HFFc6 (cell line): ENCODE measurements around the gene SETD6. TPM values are rescaled to one million over a fixed set of nuclear protein-coding genes. Genes with fewer than 3 reads are reported as not detected.

Source experiments
- DNase-seq: peaks from one replicate; pipeline ENCODE4 v3.0.0-alpha.2; 2018
- H3K27ac Mint-ChIP-seq: 2 replicates; pipeline ENCODE4 v1.8.0; 2020; ENCODE audit warnings: mild to moderate bottlenecking, mixed read lengths
- H3K27me3 Mint-ChIP-seq: 2 replicates; pipeline ENCODE4 v1.8.0; 2021; ENCODE audit warnings: mild to moderate bottlenecking, moderate library complexity, mixed read lengths; ENCODE audit not compliant: insufficient read depth
- H3K36me3 Mint-ChIP-seq: 2 replicates; pipeline ENCODE4 v1.8.0; 2021; ENCODE audit warnings: low read depth, mixed read lengths
- H3K4me1 Mint-ChIP-seq: 2 replicates; pipeline ENCODE4 v1.8.0; 2020; ENCODE audit warnings: low read depth, mixed read lengths
- H3K4me3 Mint-ChIP-seq: 2 replicates; pipeline ENCODE4 v1.8.0; 2020; ENCODE audit warnings: mild to moderate bottlenecking, moderate library complexity, mixed read lengths
- H3K9me3 Mint-ChIP-seq: 2 replicates; pipeline ENCODE4 v1.8.0; 2020; ENCODE audit warnings: mild to moderate bottlenecking, mixed read lengths
- CTCF ChIP-seq: fragments of 200-600 bp; sonication (generic); IDR thresholded peaks from 2 replicates; pipeline ENCODE4 v1.5.0; 2021; ENCODE audit warnings: antibody characterized with exemption, mild to moderate bottlenecking
- long read RNA-seq: library from polyadenylated mRNA; unstranded; transcript quantifications from one replicate; pipeline ENCODE4 v2.0.0, GENCODE V29; 2019
- total RNA-seq, 6 experiments: library from RNA; stranded (reverse); fragmentation: NEBNext Ultra II Directional; extraction: Animal tissue kit (Norgen Biotek cat#: 25700); gene quantifications; 2 replicates in 1 of 6; 3 replicates in 5 of 6; pipeline ENCODE4 v1.2.3, GENCODE V29; 2021

SETD6 gene
- 1 to 10 TPM; 1.8 to 3.5 (median 2.9) TPM for total RNA-seq
- long read RNA-seq, partial matches to known transcripts = 0 of 2 reads
- long read RNA-seq, other reads (novel, unspliced or antisense) = 2 of 2 reads

- peaks cover 6% of the 10 kb centered on the region; the same call in 1 of the 2 replicates for H3K27me3 Mint-ChIP-seq
- no peaks in the 10 kb centered on the region for H3K9me3 Mint-ChIP-seq
- no peak for TF ChIP-seq CTCF
- peaks cover 33% of the 10 kb centered on the region for H3K4me1 Mint-ChIP-seq
- peak within 1 kb of the TSS; percentile 52 for H3K27ac Mint-ChIP-seq
- peak; percentile 17 for DNase-seq
- H3K36me3 Mint-ChIP-seq = peaks cover 21% of the 10 kb centered on the region
- peak within 1 kb of the TSS; percentile 78 for H3K4me3 Mint-ChIP-seq
These were observed at the start of gene SETD6 for GRCh38 chr16:58515125-58515870. SETD6 (plus strand) TSS chr16:58515517; CDS start chr16:58515538, 21 bp downstream.

GRCh38 chr16:58465817-58466216 lies 49.5 kb upstream of the SETD6 start:
- H3K9me3 Mint-ChIP-seq = no peaks in the 10 kb centered on the region
- no peak overlapping the region for H3K4me3 Mint-ChIP-seq
- DNase-seq = no peak
- H3K4me1 Mint-ChIP-seq = no peaks in the 10 kb centered on the region; the same call in 1 of the 2 replicates
- H3K36me3 Mint-ChIP-seq = no peaks in the 10 kb centered on the region
- no peak for TF ChIP-seq CTCF
- no peak overlapping the region for H3K27ac Mint-ChIP-seq
- peaks cover 60% of the 10 kb centered on the region for H3K27me3 Mint-ChIP-seq

GRCh38 chr16:58466396-58466795 lies 48.9 kb upstream of the SETD6 start:
- H3K4me3 Mint-ChIP-seq = no peak overlapping the region
- no peak for TF ChIP-seq CTCF
- H3K36me3 Mint-ChIP-seq = no peaks in the 10 kb centered on the region
- peaks cover 63% of the 10 kb centered on the region for H3K27me3 Mint-ChIP-seq
- no peak for DNase-seq
- no peak overlapping the region for H3K27ac Mint-ChIP-seq
- H3K9me3 Mint-ChIP-seq = no peaks in the 10 kb centered on the region
- no peaks in the 10 kb centered on the region; the same call in 1 of the 2 replicates for H3K4me1 Mint-ChIP-seq

- H3K4me1 Mint-ChIP-seq = no peaks in the 10 kb centered on the region; the same call in 1 of the 2 replicates
- H3K4me3 Mint-ChIP-seq = no peak overlapping the region
- no peaks in the 10 kb centered on the region for H3K9me3 Mint-ChIP-seq
- DNase-seq = no peak
- TF ChIP-seq CTCF = no peak
- H3K27ac Mint-ChIP-seq = no peak overlapping the region
- no peaks in the 10 kb centered on the region for H3K36me3 Mint-ChIP-seq
- H3K27me3 Mint-ChIP-seq = peaks cover 60% of the 10 kb centered on the region
These were observed 47.4 kb upstream of the SETD6 start for GRCh38 chr16:58467905-58468304.

GRCh38 chr16:58471209-58471975 lies 43.9 kb upstream of the SETD6 start:
- no peaks in the 10 kb centered on the region for H3K36me3 Mint-ChIP-seq
- H3K9me3 Mint-ChIP-seq = no peaks in the 10 kb centered on the region
- H3K27ac Mint-ChIP-seq = no peak overlapping the region
- H3K4me1 Mint-ChIP-seq = no peaks in the 10 kb centered on the region
- no peak for DNase-seq
- peaks cover 61% of the 10 kb centered on the region for H3K27me3 Mint-ChIP-seq
- H3K4me3 Mint-ChIP-seq = no peak overlapping the region
- TF ChIP-seq CTCF = no peak
